Measurements from ENCODE around the gene BCAS3. TPM values are rescaled to one million over a fixed set of nuclear protein-coding genes. Genes with fewer than 3 reads are reported as not detected.

BCAS3 gene
- total and polyA plus RNA-seq, 4 donors, result 5.8 to 24.6 (median 10.1) TPM

DNA sequence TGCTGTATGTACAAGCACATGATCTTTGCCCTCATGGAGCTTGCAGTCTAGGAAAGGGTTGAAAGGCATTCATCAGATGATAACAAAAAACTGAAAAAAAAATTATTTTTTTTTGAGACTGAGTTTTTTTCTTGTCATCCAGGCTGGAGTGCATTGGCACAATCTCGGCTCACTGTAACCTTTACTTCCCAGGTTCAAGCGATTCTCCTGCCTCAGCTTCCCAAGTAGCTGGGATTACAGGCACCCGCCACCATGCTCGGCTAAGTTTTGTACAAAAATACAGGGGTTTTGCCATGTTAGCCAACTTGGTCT, 38.7 kb upstream of the BCAS3 start:
- no peaks in the 10 kb centered on the region for H3K27me3 ChIP-seq (ENCODE audit: control insufficient read depth in 4 of 4, insufficient read depth in 4 of 4, low read length in 3 of 4)
- H3K9me3 ChIP-seq (ENCODE audit: control insufficient read depth in 4 of 4, low read length in 3 of 4), result no peaks in the 10 kb centered on the region
- H3K36me3 ChIP-seq (ENCODE audit: control insufficient read depth in 4 of 4, insufficient read depth in 3 of 4, low read depth in 1 of 4, low read length in 3 of 4), result peaks cover 3 to 13% (median 9%) of the 10 kb centered on the region in 4 donors
- no peak overlapping the region for H3K27ac ChIP-seq (ENCODE audit: low read depth in 1 of 2, low read length in 2 of 2)
- WGBS, result 79% methylated on average over 4 of the region's 4 CpGs
- no peak overlapping the region for H3K4me3 ChIP-seq (ENCODE audit: low read depth in 1 of 3, low read length in 3 of 3)
- DNase-seq (ENCODE audit: low spot score), result no peak
- TF ChIP-seq, protein P1, sequence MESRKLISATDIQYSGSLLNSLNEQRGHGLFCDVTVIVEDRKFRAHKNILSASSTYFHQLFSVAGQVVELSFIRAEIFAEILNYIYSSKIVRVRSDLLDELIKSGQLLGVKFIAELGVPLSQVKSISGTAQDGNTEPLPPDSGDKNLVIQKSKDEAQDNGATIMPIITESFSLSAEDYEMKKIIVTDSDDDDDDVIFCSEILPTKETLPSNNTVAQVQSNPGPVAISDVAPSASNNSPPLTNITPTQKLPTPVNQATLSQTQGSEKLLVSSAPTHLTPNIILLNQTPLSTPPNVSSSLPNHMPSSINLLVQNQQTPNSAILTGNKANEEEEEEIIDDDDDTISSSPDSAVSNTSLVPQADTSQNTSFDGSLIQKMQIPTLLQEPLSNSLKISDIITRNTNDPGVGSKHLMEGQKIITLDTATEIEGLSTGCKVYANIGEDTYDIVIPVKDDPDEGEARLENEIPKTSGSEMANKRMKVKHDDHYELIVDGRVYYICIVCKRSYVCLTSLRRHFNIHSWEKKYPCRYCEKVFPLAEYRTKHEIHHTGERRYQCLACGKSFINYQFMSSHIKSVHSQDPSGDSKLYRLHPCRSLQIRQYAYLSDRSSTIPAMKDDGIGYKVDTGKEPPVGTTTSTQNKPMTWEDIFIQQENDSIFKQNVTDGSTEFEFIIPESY (IDR thresholded peaks at IDR 0.05), result no peak
- TF ChIP-seq SP1 (IDR thresholded peaks at IDR 0.05), result no peak
- H3K9ac ChIP-seq (ENCODE audit: low read depth in 1 of 2, low read length in 2 of 2), result no peak overlapping the region
- no peaks in the 10 kb centered on the region for H3K4me1 ChIP-seq (ENCODE audit: control insufficient read depth in 4 of 4, insufficient read depth in 4 of 4, low read length in 3 of 4)

DNA sequence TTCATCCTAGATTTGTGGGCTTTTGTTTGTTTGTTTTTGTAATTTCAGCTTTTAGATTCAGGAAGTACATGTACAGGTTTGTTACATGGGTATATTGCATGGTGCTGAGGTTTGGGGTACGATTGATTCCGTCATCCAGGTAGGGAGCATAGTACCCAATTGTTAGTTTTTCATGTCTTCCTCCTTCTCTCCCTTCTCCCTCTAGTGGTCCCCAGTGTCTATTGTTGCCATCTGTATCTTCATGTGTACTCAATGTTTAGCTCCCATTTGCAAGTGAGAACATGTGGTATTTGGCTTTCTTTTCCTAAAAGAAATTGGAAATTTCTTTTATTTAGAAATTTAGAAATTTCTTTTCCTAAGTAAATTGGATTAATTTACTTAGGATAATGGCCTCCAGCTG, 37.1 kb upstream of the BCAS3 start:
- TF ChIP-seq, protein P2, sequence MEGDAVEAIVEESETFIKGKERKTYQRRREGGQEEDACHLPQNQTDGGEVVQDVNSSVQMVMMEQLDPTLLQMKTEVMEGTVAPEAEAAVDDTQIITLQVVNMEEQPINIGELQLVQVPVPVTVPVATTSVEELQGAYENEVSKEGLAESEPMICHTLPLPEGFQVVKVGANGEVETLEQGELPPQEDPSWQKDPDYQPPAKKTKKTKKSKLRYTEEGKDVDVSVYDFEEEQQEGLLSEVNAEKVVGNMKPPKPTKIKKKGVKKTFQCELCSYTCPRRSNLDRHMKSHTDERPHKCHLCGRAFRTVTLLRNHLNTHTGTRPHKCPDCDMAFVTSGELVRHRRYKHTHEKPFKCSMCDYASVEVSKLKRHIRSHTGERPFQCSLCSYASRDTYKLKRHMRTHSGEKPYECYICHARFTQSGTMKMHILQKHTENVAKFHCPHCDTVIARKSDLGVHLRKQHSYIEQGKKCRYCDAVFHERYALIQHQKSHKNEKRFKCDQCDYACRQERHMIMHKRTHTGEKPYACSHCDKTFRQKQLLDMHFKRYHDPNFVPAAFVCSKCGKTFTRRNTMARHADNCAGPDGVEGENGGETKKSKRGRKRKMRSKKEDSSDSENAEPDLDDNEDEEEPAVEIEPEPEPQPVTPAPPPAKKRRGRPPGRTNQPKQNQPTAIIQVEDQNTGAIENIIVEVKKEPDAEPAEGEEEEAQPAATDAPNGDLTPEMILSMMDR (IDR thresholded peaks at IDR 0.05; ENCODE audit: low read depth, low read length, missing input control), result peak; percentile 13
- TF ChIP-seq, protein P1 (IDR thresholded peaks at IDR 0.05), result no peak
- H3K27me3 ChIP-seq (ENCODE audit: control insufficient read depth in 4 of 4, insufficient read depth in 4 of 4, low read length in 3 of 4), result no peaks in the 10 kb centered on the region
- H3K9ac ChIP-seq (ENCODE audit: low read depth in 1 of 2, low read length in 2 of 2), result no peak overlapping the region
- 86% methylated on average over 2 of the region's 2 CpGs for WGBS
- no peaks in the 10 kb centered on the region for H3K9me3 ChIP-seq (ENCODE audit: control insufficient read depth in 4 of 4, low read length in 3 of 4)
- no peaks in the 10 kb centered on the region for H3K4me1 ChIP-seq (ENCODE audit: control insufficient read depth in 4 of 4, insufficient read depth in 4 of 4, low read length in 3 of 4)
- H3K4me3 ChIP-seq (ENCODE audit: low read depth in 1 of 3, low read length in 3 of 3), result no peak overlapping the region
- peaks cover 2 to 7% (median 4%) of the 10 kb centered on the region in 4 donors for H3K36me3 ChIP-seq (ENCODE audit: control insufficient read depth in 4 of 4, insufficient read depth in 3 of 4, low read depth in 1 of 4, low read length in 3 of 4)
- no peak for DNase-seq (ENCODE audit: low spot score)
- no peak overlapping the region for H3K27ac ChIP-seq (ENCODE audit: low read depth in 1 of 2, low read length in 2 of 2)

DNA sequence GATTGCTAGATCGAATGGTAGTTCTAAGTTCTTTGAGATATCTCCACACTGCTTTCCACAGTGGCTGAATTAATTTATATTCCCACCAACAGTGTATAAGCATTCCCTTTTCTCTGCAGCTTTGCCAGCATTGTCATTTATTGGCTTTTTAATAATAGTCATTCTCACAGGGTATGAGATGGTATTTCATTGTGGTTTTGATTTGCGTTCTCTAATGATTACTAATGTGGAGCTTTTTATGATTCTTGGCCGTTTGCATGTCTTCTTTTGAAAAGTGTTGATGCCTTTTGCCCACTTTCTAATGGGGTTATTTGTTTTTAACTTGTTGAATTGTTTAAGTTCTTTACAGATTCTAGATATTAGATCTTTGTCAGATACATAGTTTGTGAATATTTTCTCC, 36.5 kb upstream of the BCAS3 start:
- H3K9me3 ChIP-seq (ENCODE audit: control insufficient read depth in 4 of 4, low read length in 3 of 4), result no peaks in the 10 kb centered on the region
- H3K9ac ChIP-seq (ENCODE audit: low read depth in 1 of 2, low read length in 2 of 2), result no peak overlapping the region
- WGBS, result 93% methylated on average over 3 of the region's 3 CpGs
- no peaks in the 10 kb centered on the region for H3K4me1 ChIP-seq (ENCODE audit: control insufficient read depth in 4 of 4, insufficient read depth in 4 of 4, low read length in 3 of 4)
- H3K27me3 ChIP-seq (ENCODE audit: control insufficient read depth in 4 of 4, insufficient read depth in 4 of 4, low read length in 3 of 4), result no peaks in the 10 kb centered on the region
- peaks cover 2 to 5% (median 2%) of the 10 kb centered on the region in 4 donors for H3K36me3 ChIP-seq (ENCODE audit: control insufficient read depth in 4 of 4, insufficient read depth in 3 of 4, low read depth in 1 of 4, low read length in 3 of 4)
- H3K27ac ChIP-seq (ENCODE audit: low read depth in 1 of 2, low read length in 2 of 2), result no peak overlapping the region
- TF ChIP-seq SP1 (IDR thresholded peaks at IDR 0.05) (no peak), HNF4G (IDR thresholded peaks at IDR 0.05) (no peak), NR2F2 (IDR thresholded peaks at IDR 0.05) (no peak), RXRA (IDR thresholded peaks at IDR 0.05) (no peak), RAD21 (IDR thresholded peaks at IDR 0.05) (no peak), JUND (IDR thresholded peaks at IDR 0.05) (no peak), HNF4A (conservative IDR thresholded peaks at IDR 0.05) (no peak), FOXA2 (IDR thresholded peaks at IDR 0.05) (no peak)
- TF ChIP-seq, protein P3, sequence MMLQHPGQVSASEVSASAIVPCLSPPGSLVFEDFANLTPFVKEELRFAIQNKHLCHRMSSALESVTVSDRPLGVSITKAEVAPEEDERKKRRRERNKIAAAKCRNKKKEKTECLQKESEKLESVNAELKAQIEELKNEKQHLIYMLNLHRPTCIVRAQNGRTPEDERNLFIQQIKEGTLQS (IDR thresholded peaks at IDR 0.05), result no peak
- TF ChIP-seq, protein P4, sequence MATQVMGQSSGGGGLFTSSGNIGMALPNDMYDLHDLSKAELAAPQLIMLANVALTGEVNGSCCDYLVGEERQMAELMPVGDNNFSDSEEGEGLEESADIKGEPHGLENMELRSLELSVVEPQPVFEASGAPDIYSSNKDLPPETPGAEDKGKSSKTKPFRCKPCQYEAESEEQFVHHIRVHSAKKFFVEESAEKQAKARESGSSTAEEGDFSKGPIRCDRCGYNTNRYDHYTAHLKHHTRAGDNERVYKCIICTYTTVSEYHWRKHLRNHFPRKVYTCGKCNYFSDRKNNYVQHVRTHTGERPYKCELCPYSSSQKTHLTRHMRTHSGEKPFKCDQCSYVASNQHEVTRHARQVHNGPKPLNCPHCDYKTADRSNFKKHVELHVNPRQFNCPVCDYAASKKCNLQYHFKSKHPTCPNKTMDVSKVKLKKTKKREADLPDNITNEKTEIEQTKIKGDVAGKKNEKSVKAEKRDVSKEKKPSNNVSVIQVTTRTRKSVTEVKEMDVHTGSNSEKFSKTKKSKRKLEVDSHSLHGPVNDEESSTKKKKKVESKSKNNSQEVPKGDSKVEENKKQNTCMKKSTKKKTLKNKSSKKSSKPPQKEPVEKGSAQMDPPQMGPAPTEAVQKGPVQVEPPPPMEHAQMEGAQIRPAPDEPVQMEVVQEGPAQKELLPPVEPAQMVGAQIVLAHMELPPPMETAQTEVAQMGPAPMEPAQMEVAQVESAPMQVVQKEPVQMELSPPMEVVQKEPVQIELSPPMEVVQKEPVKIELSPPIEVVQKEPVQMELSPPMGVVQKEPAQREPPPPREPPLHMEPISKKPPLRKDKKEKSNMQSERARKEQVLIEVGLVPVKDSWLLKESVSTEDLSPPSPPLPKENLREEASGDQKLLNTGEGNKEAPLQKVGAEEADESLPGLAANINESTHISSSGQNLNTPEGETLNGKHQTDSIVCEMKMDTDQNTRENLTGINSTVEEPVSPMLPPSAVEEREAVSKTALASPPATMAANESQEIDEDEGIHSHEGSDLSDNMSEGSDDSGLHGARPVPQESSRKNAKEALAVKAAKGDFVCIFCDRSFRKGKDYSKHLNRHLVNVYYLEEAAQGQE (IDR thresholded peaks at IDR 0.05), result no peak
- TF ChIP-seq, protein P5, sequence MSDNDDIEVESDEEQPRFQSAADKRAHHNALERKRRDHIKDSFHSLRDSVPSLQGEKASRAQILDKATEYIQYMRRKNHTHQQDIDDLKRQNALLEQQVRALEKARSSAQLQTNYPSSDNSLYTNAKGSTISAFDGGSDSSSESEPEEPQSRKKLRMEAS (IDR thresholded peaks at IDR 0.05), result no peak
- TF ChIP-seq, protein P2 (IDR thresholded peaks at IDR 0.05; ENCODE audit: low read depth, low read length, missing input control), result no peak
- H3K4me3 ChIP-seq (ENCODE audit: low read depth in 1 of 3, low read length in 3 of 3), result no peak overlapping the region
- DNase-seq (ENCODE audit: low spot score), result no peak
